HL-60 (cell line): Measurements from ENCODE around the gene ANKS1B.

ENCODE experiments used
- DNase-seq, 2 experiments: peaks; one replicate each; pipeline ENCODE4 v3.0.0-alpha.2; 2010 to 2020; ENCODE audit warnings: low read depth in 1 of 2, low spot score in 1 of 2
- H3K27ac ChIP-seq: fragments of 250-450 bp; sonication (Bioruptor Pico); replicated peaks from 2 replicates; pipeline ENCODE4 v1.5.1; 2020; ENCODE audit warnings: mild to moderate bottlenecking, moderate library complexity
- H3K27me3 ChIP-seq: fragments of 250-450 bp; sonication (Bioruptor Pico); 2 replicates; pipeline ENCODE4 v1.5.1; 2021; ENCODE audit warnings: mild to moderate bottlenecking, moderate library complexity; ENCODE audit not compliant: insufficient read depth, poor library complexity, severe bottlenecking
- H3K4me3 ChIP-seq: replicated peaks from 2 replicates; pipeline ENCODE4 v1.5.1; 2011; ENCODE audit warnings: mild to moderate bottlenecking, control low read depth, low read length; ENCODE audit not compliant: insufficient read depth
- CTCF ChIP-seq: IDR thresholded peaks from one replicate; pipeline ENCODE4 v1.5.1; 2011; ENCODE audit warnings: low read length, control low read depth, inconsistent platforms; ENCODE audit not compliant: insufficient read depth
- GABPA ChIP-seq: IDR thresholded peaks from 2 replicates; pipeline ENCODE4 v1.6.1; 2012; ENCODE audit warnings: low read depth
- POLR2AphosphoS5 ChIP-seq: IDR thresholded peaks from 2 replicates; pipeline ENCODE4 v1.6.1; 2012; ENCODE audit warnings: low read depth
- REST ChIP-seq: IDR thresholded peaks from 2 replicates; pipeline ENCODE4 v1.6.1; 2012; ENCODE audit warnings: low read depth; ENCODE audit not compliant: insufficient replicate concordance
- SPI1 ChIP-seq: IDR thresholded peaks from 2 replicates; pipeline ENCODE4 v1.6.1; 2012; ENCODE audit warnings: low read depth, mild to moderate bottlenecking, borderline replicate concordance

ANKS1B gene

GRCh38 chr12:99611599-99611998 is 373.1 kb downstream of the ANKS1B start:
- DNase-seq = no peak
- H3K27me3 ChIP-seq = no peaks in the 10 kb centered on the region
- H3K4me3 ChIP-seq = no peak overlapping the region
- TF ChIP-seq CTCF = no peak
- no peak for TF ChIP-seq GABPA
- TF ChIP-seq POLR2AphosphoS5 = no peak
- no peak for TF ChIP-seq SPI1
- no peak for TF ChIP-seq REST
- no peak overlapping the region for H3K27ac ChIP-seq

GRCh38 chr12:99611117-99611516 is 373.6 kb downstream of the ANKS1B start:
- H3K27ac ChIP-seq = no peak overlapping the region
- no peak overlapping the region for H3K4me3 ChIP-seq
- no peak for DNase-seq
- no peak for TF ChIP-seq GABPA
- no peak for TF ChIP-seq REST
- TF ChIP-seq SPI1 = no peak
- no peak for TF ChIP-seq POLR2AphosphoS5
- TF ChIP-seq CTCF = no peak
- H3K27me3 ChIP-seq = no peaks in the 10 kb centered on the region

- no peak for DNase-seq
- Histone ChIP-seq H3K27ac (no peak overlapping the region), H3K4me3 (no peak overlapping the region), H3K27me3 (no peaks in the 10 kb centered on the region)
- TF ChIP-seq CTCF (no peak), GABPA (no peak), SPI1 (no peak), REST (no peak), POLR2AphosphoS5 (no peak)
Measured at GRCh38 chr12:99609455-99610181, 375.1 kb downstream of the ANKS1B start.
